H1 (cell line): ENCODE results near the gene LYL1. TPM values are rescaled to one million over a fixed set of nuclear protein-coding genes. Genes with fewer than 3 reads are reported as not detected.

Experiments used
- USF2 ChIP-seq: IDR thresholded peaks from 2 replicates; pipeline ENCODE4 v1.6.1; 2011; ENCODE audit warnings: low read length, improper control_type of control experiment
- polyA plus RNA-seq, 7 experiments: library from polyadenylated mRNA; depleted of rRNA in 3 of 7; stranded (reverse) in 5 of 7; unstranded in 2 of 7; fragments of >200 nt in 5 of 7; fragments of 200-250 nt in 2 of 7; gene quantifications; 1 replicate in 5 of 7; 2 replicates in 1 of 7; 4 replicates in 1 of 7; pipeline versions ENCODE4 v1.2.1 to v1.2.3, GENCODE V29; 2011 to 2013; ENCODE audit warnings: missing spikeins in 2 of 7, mixed read lengths in 2 of 7
- total RNA-seq: library from RNA; stranded (reverse); fragmentation: NEBNext Ultra II Directional; extraction: Animal tissue kit (Norgen Biotek cat#: 25700); gene quantifications from 2 replicates; pipeline ENCODE4 v1.2.1, GENCODE V29; 2021

LYL1 gene
- total and polyA plus RNA-seq, 2 of the 8 experiments (the other 6 are each of a cell fraction or from before 2014, with no cell fraction given): 0.58 to 0.76 TPM

GRCh38 chr19:13076787-13077186 is 25.9 kb downstream of the LYL1 start (continued):
- no peak for TF ChIP-seq USF2
